H9 (cell line): ENCODE measurements around the gene IGF1R. TPM values are rescaled to one million over a fixed set of nuclear protein-coding genes. Genes with fewer than 3 reads are reported as not detected.

Experiments
- DNase-seq: peaks from one replicate; pipeline ENCODE4 v3.0.0-alpha.2; 2017
- H2AFZ ChIP-seq: one replicate; pipeline ENCODE4 v1.6.1; 2013; ENCODE audit warnings: mild to moderate bottlenecking, low read length, control low read depth, moderate library complexity
- H2AK5ac ChIP-seq: 2 replicates; pipeline ENCODE4 v1.6.1; 2013; ENCODE audit warnings: low read length, control low read depth, mixed read lengths; ENCODE audit not compliant: insufficient read length
- H2BK120ac ChIP-seq: one replicate; pipeline ENCODE4 v1.6.1; 2013; ENCODE audit warnings: low read depth, mild to moderate bottlenecking, low read length, control low read depth, inconsistent platforms; ENCODE audit not compliant: poor library complexity, severe bottlenecking
- H2BK12ac ChIP-seq: 2 replicates; pipeline ENCODE4 v1.6.1; 2013; ENCODE audit warnings: low read length, control low read depth, mixed read lengths, low read depth; ENCODE audit not compliant: insufficient read length
- H2BK15ac ChIP-seq: 2 replicates; pipeline ENCODE4 v1.6.1; 2013; ENCODE audit warnings: low read depth, low read length, control low read depth
- H2BK20ac ChIP-seq: one replicate; pipeline ENCODE4 v1.6.1; 2013; ENCODE audit warnings: low read depth, mild to moderate bottlenecking, low read length, control low read depth, inconsistent platforms; ENCODE audit not compliant: poor library complexity, severe bottlenecking
- H2BK5ac ChIP-seq: 2 replicates; pipeline ENCODE4 v1.6.1; 2013; ENCODE audit warnings: low read length, control low read depth, mixed read lengths; ENCODE audit not compliant: insufficient read length
- H3K14ac ChIP-seq: 2 replicates; pipeline ENCODE4 v1.6.1; 2013; ENCODE audit warnings: low read length, control low read depth; ENCODE audit not compliant: insufficient read depth
- H3K18ac ChIP-seq: 2 replicates; pipeline ENCODE4 v1.6.1; 2013; ENCODE audit warnings: low read depth, mild to moderate bottlenecking, mixed read lengths, low read length, control low read depth; ENCODE audit not compliant: insufficient read length
- H3K23ac ChIP-seq: 2 replicates; pipeline ENCODE4 v1.6.1; 2013; ENCODE audit warnings: low read length, control low read depth, mixed read lengths, low read depth; ENCODE audit not compliant: insufficient read length
- H3K23me2 ChIP-seq: 2 replicates; pipeline ENCODE4 v1.6.1; 2013; ENCODE audit warnings: low read depth, mild to moderate bottlenecking, mixed read lengths, low read length, control low read depth; ENCODE audit not compliant: insufficient read length, poor library complexity, severe bottlenecking
- H3K27ac ChIP-seq: 2 replicates; pipeline ENCODE4 v1.5.1; 2013; ENCODE audit warnings: low read length, control low read depth, mixed read lengths, low read depth; ENCODE audit not compliant: insufficient read length
- H3K27me3 ChIP-seq: 2 replicates; pipeline ENCODE4 v1.6.1; 2013; ENCODE audit warnings: low read length, control low read depth, inconsistent platforms; ENCODE audit not compliant: insufficient read depth
- H3K4ac ChIP-seq: 2 replicates; pipeline ENCODE4 v1.6.1; 2013; ENCODE audit warnings: low read depth, mild to moderate bottlenecking, control low read depth, inconsistent platforms, low read length, moderate library complexity
- H3K4me1 ChIP-seq: 2 replicates; pipeline ENCODE4 v1.6.1; 2013; ENCODE audit warnings: low read length, control low read depth, inconsistent platforms; ENCODE audit not compliant: insufficient read depth
- H3K4me2 ChIP-seq: 2 replicates; pipeline ENCODE4 v1.6.1; 2013; ENCODE audit warnings: low read length, control low read depth, mixed read lengths; ENCODE audit not compliant: insufficient read length, insufficient read depth
- H3K56ac ChIP-seq: 2 replicates; pipeline ENCODE4 v1.6.1; 2013; ENCODE audit warnings: low read depth, mild to moderate bottlenecking, mixed read lengths, low read length, control low read depth; ENCODE audit not compliant: insufficient read length
- H3K79me1 ChIP-seq: 2 replicates; pipeline ENCODE4 v1.6.1; 2013; ENCODE audit warnings: low read depth, mild to moderate bottlenecking, moderate library complexity, low read length, control low read depth, inconsistent platforms; ENCODE audit not compliant: insufficient read depth, poor library complexity, severe bottlenecking
- H3K79me2 ChIP-seq: 2 replicates; pipeline ENCODE4 v1.6.1; 2013; ENCODE audit warnings: low read length, control low read depth, inconsistent platforms; ENCODE audit not compliant: insufficient read depth
- H3K9ac ChIP-seq: 2 replicates; pipeline ENCODE4 v1.6.1; 2013; ENCODE audit warnings: low read length, control low read depth, mixed read lengths; ENCODE audit not compliant: insufficient read length; ENCODE audit errors: extremely low read depth
- H3K9me3 ChIP-seq: one replicate; pipeline ENCODE4 v1.6.1; 2013; ENCODE audit warnings: low read depth, low read length, inconsistent platforms; ENCODE audit not compliant: control insufficient read depth
- H3T11ph ChIP-seq: one replicate; pipeline ENCODE4 v1.6.1; 2013; ENCODE audit warnings: mild to moderate bottlenecking, low read length, control low read depth, inconsistent platforms
- H4K20me1 ChIP-seq: one replicate; pipeline ENCODE4 v1.6.1; 2013; ENCODE audit not compliant: control insufficient read depth, insufficient read length, insufficient read depth
- H4K5ac ChIP-seq: 2 replicates; pipeline ENCODE4 v1.6.1; 2013; ENCODE audit warnings: low read depth, mild to moderate bottlenecking, mixed read lengths, low read length, control low read depth; ENCODE audit not compliant: insufficient read length
- H4K8ac ChIP-seq: replicated peaks from 2 replicates; pipeline ENCODE4 v1.6.1; 2013; ENCODE audit warnings: low read length, control low read depth, mixed read lengths, low read depth; ENCODE audit not compliant: insufficient read length
- H4K91ac ChIP-seq: 2 replicates; pipeline ENCODE4 v1.6.1; 2013; ENCODE audit warnings: low read depth, mild to moderate bottlenecking, moderate library complexity, mixed read lengths, low read length, control low read depth; ENCODE audit not compliant: insufficient read length
- H3K27ac Mint-ChIP-seq, 3 experiments: 2 replicates in 2 of 3; 3 replicates in 1 of 3; pipeline ENCODE4 v1.8.0; 2020 to 2021; ENCODE audit warnings: mixed read lengths in 3 of 3, mild to moderate bottlenecking in 1 of 3, moderate library complexity in 1 of 3
- H3K27me3 Mint-ChIP-seq: 2 replicates; pipeline ENCODE4 v1.8.0; 2021; ENCODE audit warnings: low read depth, mild to moderate bottlenecking, moderate library complexity, mixed read lengths
- H3K36me3 Mint-ChIP-seq, 3 experiments: 2 replicates in 2 of 3; 3 replicates in 1 of 3; pipeline ENCODE4 v1.8.0; 2020 to 2021; ENCODE audit warnings: low read depth in 3 of 3, mixed read lengths in 3 of 3; ENCODE audit not compliant: insufficient read depth in 1 of 3
- H3K4me1 Mint-ChIP-seq, 2 experiments: 2 replicates each; pipeline ENCODE4 v1.8.0; 2020; ENCODE audit warnings: mixed read lengths in 2 of 2
- H3K4me3 Mint-ChIP-seq, 2 experiments: 2 replicates in 1 of 2; 3 replicates in 1 of 2; pipeline ENCODE4 v1.8.0; 2020 to 2021; ENCODE audit warnings: mild to moderate bottlenecking in 2 of 2, mixed read lengths in 2 of 2, moderate library complexity in 1 of 2
- H3K9me3 Mint-ChIP-seq, 2 experiments: 2 replicates in 1 of 2; 3 replicates in 1 of 2; pipeline ENCODE4 v1.8.0; 2020; ENCODE audit warnings: mild to moderate bottlenecking in 2 of 2, mixed read lengths in 2 of 2, moderate library complexity in 1 of 2
- CTCF ChIP-seq: fragments of 200-600 bp; sonication (generic); conservative IDR thresholded peaks from 3 replicates; pipeline ENCODE4 v1.8.0; 2021; ENCODE audit warnings: antibody characterized with exemption, mild to moderate bottlenecking
- WGBS: extraction: QIAGEN DNeasy Blood & Tissue Kit; methylation state at CpG from one replicate; pipeline ENCODE4 v1.1.7; 2013; ENCODE audit warnings: missing lambda C conversion rate, low lambda C conversion rate, mixed read lengths; ENCODE audit not compliant: insufficient read length; ENCODE audit errors: extremely low coverage; 5-methylcytosine and 5-hydroxymethylcytosine counted together
- total RNA-seq: library from RNA; stranded (reverse); gene quantifications from 2 replicates; pipeline ENCODE4 v1.2.1, GENCODE V29; 2021

IGF1R gene
- total RNA-seq, 1 experiment from 2014 or later = 70.0 TPM

- H3T11ph ChIP-seq = no peak overlapping the region
- no peak overlapping the region for H2AFZ ChIP-seq
Observed at GRCh38 chr15:98609144-98609852, 39.0 kb upstream of the IGF1R start.

More at GRCh38 chr15:98609144-98609852, 39.0 kb upstream of the IGF1R start:
- DNase-seq = peak; percentile 79
- Histone ChIP-seq H3K18ac (no peak overlapping the region), H3K9me3 (no peaks in the 10 kb centered on the region), H3K79me1 (no peaks in the 10 kb centered on the region), H3K56ac (no peak overlapping the region), H3K23ac (no peak overlapping the region), H3K4me1 (peaks cover 2% of the 10 kb centered on the region; the same call in 1 of the 2 replicates), H3K23me2 (no peaks in the 10 kb centered on the region), H2BK120ac (no peak overlapping the region), H2BK12ac (no peak overlapping the region), H2BK15ac (no peak overlapping the region), H4K91ac (no peak overlapping the region), H2AK5ac (no peak overlapping the region), H3K27ac (no peak overlapping the region), H3K4ac (no peak overlapping the region), H3K9ac (no peak overlapping the region), H4K20me1 (no peaks in the 10 kb centered on the region), H3K14ac (no peak overlapping the region), H3K27me3 (no peaks in the 10 kb centered on the region; the same call in 1 of the 2 replicates), H2BK5ac (no peak overlapping the region), H4K5ac (no peak overlapping the region), H3K4me2 (no peak overlapping the region), H2BK20ac (no peak overlapping the region), H3K79me2 (no peaks in the 10 kb centered on the region), H4K8ac (no peak overlapping the region)
- Mint-ChIP-seq H3K9me3 (no peaks in the 10 kb centered on the region), H3K27me3 (no peaks in the 10 kb centered on the region), H3K27ac (peak overlapping the region; percentile 24 to 80 (median 74); a peak in 6 of 7 replicates), H3K4me3 (no peak overlapping the region; a peak in 1 of 5 replicates), H3K36me3 (no peaks in the 10 kb centered on the region; a peak in 1 of 7 replicates), H3K4me1 (peaks cover 10 to 12% of the 10 kb centered on the region in 2 experiments)
- no CpG with 5 or more reads among the region's 9 CpGs for WGBS
- TF ChIP-seq CTCF = no peak
